Coronary artery (tissue), 2 donors: ENCODE measurements around the gene SIMC1.
A peak's percentile ranks its signal among the peaks of the same experiment; 100 is the strongest.
"Not testable (repeated sequence)": the region's sequence is repeated elsewhere in the genome, so short reads cannot be mapped to it uniquely, and the experiment has no call there.

Source experiments
- DNase-seq: peaks from one replicate; pipeline ENCODE4 v3.0.0-alpha.2; 2017; ENCODE audit warnings: low spot score
- H3K27ac ChIP-seq, 2 donors: fragments of 200-600 bp; sonication (generic); one replicate each; pipeline ENCODE4 v1.5.1; 2016 to 2019
- H3K4me3 ChIP-seq: fragments of 200-600 bp; sonication (generic); 2 replicates; pipeline ENCODE4 v1.5.1; 2016; ENCODE audit warnings: mild to moderate bottlenecking, moderate library complexity
- TF ChIP-seq, protein P1 (sequence below): fragments of 200-600 bp; sonication (generic); IDR thresholded peaks from one replicate; pipeline ENCODE4 v1.5.1; 2019; ENCODE audit warnings: antibody characterized with exemption

The SIMC1 gene

DNA sequence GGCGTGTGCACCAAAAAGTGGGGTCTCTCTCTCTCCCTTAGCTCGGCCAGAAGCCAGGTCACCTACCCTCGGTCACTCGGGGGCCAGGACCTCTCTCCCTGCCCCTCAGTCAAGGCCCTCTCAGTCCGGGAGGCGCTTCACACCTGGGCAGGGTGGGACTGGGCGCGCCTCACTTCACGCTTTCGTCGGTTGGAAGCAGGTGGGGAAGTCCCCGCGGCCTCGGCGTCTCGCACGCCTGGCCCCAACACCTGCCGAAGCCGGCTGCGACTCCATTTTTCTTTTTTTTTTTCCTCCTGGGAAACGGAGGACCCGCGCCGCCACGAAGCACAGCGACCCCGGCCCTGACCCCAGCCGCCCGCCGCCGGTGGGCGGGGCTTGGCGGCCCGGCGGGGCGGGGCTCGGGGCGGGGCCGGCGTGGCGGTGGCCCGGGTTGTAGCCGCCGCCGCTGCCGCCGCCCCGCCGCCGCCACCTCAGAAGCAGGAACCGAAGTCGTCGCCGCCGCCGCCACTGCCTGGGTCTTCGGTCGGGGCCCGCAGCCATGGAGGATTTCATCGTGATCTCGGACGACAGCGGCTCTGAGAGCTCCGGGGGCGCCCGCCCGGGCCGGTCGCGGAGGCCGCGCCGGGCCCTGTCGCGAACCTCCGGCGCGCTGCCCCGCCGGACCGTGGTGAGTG lies at the start of gene SIMC1:
TSS of gene SIMC1 (plus strand) at position 454 of the 674 bp plus-strand sequence. CDS start at position 539, 85 bp downstream.
- Histone ChIP-seq H3K27ac (peak within 1 kb of the TSS in 1 of 2 donors; percentile 32), H3K4me3 (peak within 1 kb of the TSS; percentile 75)

DNA sequence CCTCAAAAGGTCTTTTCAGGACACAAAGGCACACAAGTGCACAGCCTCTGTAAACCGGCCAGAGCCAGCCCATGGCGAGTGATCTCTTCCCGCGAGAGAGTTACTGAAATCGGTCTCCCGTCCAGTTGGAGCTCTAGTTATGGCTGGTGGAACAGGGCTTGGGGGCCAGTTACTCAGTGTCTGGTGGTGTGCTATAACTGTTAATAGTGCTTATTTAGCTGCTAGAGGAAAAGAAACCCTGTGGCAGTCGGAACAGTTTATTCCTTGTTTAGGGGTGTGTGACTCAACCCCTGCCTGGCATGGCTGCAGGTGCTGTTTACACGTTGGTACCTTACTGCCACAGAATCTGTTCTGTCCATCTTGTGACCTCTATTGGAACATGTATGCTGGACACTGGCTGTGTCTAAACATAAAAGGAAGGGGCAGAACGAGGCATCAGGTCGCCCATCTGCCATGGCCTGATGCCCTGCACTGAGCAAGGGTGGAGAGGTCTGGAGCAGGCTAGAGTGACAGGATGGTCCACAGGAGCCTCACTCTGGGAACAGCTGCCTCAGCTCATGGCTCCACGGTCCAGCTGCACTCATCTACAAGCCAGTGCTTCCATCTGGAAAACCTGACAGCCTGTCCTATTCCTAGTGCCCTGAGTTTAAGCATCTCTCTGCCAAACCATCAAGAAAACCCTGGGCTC lies 49.6 kb upstream of the SIMC1 start:
- Histone ChIP-seq H3K27ac (no peak overlapping the region), H3K4me3 (no peak overlapping the region)
- no peak for DNase-seq
- TF ChIP-seq, protein P1, sequence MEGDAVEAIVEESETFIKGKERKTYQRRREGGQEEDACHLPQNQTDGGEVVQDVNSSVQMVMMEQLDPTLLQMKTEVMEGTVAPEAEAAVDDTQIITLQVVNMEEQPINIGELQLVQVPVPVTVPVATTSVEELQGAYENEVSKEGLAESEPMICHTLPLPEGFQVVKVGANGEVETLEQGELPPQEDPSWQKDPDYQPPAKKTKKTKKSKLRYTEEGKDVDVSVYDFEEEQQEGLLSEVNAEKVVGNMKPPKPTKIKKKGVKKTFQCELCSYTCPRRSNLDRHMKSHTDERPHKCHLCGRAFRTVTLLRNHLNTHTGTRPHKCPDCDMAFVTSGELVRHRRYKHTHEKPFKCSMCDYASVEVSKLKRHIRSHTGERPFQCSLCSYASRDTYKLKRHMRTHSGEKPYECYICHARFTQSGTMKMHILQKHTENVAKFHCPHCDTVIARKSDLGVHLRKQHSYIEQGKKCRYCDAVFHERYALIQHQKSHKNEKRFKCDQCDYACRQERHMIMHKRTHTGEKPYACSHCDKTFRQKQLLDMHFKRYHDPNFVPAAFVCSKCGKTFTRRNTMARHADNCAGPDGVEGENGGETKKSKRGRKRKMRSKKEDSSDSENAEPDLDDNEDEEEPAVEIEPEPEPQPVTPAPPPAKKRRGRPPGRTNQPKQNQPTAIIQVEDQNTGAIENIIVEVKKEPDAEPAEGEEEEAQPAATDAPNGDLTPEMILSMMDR, result no peak

More for the DNA sequence above, at the start of gene SIMC1:
- DNase-seq, result not testable (repeated sequence)

DNA sequence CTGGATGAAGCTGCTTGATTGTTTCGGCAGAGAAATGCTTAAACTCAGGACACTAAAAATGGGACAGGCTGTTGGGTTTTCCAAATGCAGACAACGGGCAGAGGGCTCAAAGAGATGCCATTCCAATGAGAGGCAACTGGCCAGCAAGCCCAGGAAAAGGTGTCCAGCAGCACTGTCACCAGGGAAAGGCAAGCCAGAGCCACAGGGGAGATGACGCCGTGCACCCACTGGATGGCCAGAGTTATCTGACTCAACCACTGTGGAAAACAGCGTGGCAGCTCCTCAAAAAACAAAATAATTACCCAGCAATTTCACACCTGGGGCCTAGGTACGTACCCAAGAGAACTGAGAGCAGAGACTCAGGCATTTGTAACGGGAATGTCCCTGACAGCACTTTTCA lies 48.4 kb upstream of the SIMC1 start:
- TF ChIP-seq, protein P1, result no peak
- H3K27ac ChIP-seq, result no peak overlapping the region
- H3K4me3 ChIP-seq, result no peak overlapping the region
- DNase-seq, result no peak

DNA sequence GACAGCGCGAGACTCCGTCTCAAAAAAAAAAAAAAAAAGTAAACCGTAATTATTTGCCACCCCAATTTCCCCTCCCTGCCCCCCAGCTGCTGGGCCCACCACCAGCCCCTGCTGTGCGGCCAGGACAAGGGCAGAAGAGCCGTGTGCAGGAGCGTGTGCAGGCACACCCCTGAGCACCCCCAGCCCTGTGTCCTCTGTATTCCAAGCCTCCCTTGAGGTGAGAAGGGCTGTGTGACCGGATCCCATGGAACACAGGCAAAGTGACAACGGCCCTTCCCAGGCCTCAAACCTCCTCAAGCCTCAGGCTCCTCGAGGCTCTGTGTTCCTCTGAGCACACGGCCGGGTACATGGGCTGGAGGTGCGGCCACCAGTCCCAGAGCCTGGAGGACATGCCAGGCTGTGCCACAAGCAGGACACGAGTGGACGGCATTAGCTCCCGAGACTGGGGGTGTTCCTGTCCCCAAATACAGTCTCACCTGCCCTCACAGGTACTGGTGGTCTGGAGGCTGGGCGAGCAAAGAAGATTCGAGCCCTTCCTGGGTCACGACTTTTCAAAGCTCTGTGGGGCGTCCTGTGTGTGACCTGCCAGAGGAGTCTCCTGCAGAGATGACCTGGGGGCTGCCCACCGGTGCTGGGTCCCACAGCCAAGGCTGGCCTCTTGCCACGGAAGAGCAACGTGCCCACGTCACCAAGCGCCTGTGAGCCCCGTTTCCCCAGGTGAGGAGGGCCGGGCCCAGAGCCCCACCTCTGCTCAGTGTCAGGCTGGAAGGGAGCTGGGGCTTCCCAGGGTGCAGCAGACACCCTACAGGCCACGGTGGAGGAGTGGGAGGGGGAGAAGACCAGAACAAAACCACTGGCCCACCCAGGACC lies 47.1 kb upstream of the SIMC1 start:
- no peak for DNase-seq
- Histone ChIP-seq H3K4me3 (no peak overlapping the region), H3K27ac (no peak overlapping the region)
- TF ChIP-seq, protein P1, result no peak

DNA sequence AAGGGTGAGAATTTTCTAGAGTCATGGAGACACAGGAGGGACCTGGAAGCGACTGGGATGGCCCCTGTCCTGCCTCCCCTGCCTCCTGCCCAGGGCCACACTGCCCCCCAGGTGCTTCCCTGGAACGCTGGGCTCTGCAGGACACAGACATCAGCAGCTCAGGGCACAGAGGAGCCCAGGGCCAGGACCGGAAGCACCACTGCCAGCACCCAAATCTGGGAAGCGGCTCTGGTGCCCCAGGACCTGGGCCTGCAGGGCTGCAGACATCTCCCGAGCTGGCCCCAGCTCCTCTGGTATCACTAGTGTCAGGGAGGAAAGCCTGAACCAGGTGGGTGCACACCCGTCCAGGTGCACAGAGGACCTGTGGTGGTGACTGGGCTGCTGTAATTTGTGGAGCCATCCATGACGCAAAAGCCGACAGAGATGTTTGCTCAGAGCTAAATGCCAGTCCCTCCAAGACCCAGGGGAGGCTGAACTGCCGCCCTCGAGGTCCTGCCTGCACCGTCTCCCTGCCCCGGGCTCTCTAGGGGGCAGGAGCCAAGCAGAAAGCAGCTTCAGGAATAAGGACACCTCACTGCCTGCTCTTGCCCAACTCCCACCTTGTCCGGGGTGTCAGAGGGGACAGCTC lies 46.0 kb upstream of the SIMC1 start:
- TF ChIP-seq, protein P1, result no peak
- Histone ChIP-seq H3K4me3 (no peak overlapping the region), H3K27ac (no peak overlapping the region)
- no peak for DNase-seq

DNA sequence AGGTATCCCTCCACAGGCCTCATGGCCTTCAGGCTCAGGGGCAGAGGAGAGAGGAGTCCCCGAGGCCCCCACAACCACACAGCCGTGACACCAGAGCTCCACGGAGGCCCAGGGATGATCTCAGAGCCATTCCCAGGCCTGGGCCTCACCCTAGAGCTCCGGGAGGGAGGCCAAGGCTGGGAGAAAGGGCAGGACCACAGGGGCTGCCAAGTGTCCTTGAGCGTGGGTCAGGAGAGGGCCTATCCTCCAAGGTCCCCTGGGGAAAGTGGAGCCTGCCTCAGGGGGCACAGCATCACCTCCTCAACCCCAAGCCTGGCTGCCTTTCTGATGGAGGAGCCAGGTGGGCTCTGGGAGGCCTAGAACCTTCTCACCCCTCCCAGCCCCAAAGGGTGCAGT lies 45.5 kb upstream of the SIMC1 start:
- H3K27ac ChIP-seq, DNase-seq, H3K4me3 ChIP-seq: not testable (repeated sequence)

DNA sequence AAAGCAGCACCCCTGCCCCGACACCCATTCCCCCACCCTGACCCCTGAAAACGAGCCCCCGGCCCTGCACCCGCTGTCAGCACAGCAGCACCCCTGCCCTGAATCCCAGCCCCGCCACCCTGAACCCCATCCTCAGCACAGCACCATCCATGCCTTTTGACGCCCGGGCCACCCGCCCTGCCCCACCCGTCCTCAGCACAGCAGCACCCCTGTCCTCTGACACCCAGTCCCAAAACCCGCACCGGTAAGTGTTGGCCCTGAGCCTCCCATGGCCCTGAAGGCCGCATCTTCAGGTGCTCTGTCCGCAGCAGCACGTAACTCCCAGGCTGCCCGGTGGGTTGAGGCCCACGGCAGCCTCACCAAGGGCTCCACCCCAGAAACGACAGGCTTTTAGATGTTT lies 44.6 kb upstream of the SIMC1 start:
- H3K4me3 ChIP-seq, H3K27ac ChIP-seq, DNase-seq: not testable (repeated sequence)

DNA sequence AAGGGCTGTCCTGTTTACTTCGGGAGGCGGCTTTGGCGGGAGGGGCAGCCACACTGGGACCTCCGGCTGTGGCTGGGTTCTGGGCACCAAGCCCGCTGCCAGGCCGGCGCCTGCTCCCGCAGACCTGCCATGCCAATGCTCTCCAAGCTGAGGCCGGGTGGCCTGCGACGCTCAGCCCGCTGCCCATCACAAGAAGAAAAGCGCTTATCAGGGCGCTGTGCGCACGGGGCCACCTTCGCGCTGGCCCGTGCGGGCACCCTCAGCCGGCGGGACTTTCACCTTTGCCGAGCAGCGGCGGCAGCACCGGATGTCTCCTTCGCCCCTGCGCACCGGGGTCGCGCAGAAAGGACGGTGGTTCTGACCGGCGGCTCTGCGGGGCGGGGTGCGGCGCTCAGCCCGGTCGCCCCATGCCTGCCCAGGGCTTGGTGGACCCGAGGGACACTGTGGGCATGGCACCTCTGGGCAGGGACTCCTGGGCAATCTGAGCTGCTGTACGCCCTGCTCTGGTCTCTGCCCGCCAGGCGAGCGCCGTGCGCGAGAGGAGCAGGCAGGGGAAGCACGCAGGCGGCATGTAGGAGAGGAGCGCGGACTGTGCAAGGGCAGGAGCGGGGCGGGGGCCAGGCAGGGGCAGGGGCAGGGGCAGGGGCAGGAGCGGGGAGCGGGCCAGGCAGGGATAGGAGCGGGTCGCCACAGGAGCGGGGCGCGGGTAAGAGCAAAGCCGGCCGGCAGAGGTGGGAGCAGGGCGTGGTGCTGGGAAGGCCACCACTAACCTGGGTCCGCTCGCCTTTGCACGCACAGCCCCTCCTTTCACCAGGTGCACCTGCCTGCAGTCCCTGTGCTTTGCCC lies 43.8 kb upstream of the SIMC1 start:
- DNase-seq, result peak; percentile 72
- H3K4me3 ChIP-seq, H3K27ac ChIP-seq: not testable (repeated sequence)

DNA sequence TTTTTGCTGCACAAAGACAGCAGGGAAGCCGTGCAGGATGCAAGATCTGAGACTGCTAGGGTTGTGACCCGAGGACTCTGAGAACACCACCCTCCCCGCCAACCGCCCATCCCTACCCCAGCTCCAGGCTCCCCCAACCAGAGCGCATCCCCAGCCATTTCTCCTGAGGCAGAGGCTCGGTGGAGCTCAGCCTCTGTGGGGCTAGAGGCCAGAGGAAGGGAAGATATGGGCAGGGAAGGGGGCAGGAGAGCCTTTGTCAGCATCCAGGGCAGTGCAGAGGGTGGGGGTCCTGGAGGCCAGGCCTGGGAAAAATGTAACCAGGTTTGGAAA lies 43.2 kb upstream of the SIMC1 start:
- not testable (repeated sequence) for H3K4me3 ChIP-seq, H3K27ac ChIP-seq, DNase-seq

DNA sequence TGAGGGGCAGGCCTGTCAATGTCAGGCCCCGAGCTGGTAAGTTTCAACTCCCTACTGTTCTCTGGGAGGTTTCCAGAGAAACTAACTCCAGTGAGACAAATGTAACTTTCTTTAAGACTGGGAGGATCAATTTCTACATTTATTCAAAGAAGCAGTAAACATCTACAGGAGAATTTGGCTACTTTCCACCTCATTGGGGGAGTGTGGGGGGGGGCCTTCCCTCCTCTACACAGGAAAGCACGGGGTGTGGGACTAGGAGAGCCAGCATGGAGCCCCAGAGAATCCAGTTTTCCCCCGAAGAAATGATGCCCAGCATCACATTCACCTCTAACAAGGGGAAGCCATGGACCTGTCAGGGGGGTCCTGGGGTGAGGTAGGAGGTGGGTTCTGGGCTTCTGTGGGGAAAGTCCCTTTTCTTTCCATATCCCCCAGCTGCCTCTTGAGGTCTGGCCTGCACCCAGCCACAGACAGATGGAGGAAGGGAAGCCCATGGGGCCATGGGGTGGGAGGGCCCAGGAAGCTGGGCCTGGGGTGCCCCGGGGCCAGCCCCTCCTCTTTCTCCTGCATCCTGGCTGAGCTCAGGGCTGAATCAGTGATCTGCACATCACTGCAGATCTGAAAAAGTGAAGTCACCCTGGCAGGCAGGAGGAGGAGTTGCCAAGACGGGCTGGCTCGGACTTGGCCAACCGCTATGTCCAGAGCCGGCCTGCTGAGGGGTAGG lies 42.6 kb upstream of the SIMC1 start:
- H3K27ac ChIP-seq, DNase-seq, H3K4me3 ChIP-seq: not testable (repeated sequence)

DNA sequence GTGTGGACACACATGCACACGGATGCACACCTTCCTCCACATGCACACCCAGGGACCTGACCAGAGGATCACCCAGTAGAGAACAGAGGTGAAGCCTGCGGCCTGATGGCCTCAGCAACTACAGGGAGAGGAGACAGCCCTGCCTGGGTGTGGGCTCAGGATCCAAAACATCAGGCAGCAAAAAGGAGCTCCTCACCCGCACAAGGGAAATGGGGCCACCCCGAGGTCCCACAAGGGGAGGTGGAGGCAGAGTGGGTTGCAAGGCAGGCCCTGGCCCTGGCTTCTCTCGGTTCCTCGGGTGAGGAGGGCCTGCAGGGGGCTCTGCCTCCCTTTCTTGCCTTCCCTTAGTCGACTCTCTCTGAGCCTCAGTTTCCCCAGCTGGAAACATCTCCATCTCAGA lies 41.4 kb upstream of the SIMC1 start:
- H3K4me3 ChIP-seq, H3K27ac ChIP-seq, DNase-seq: not testable (repeated sequence)

DNA sequence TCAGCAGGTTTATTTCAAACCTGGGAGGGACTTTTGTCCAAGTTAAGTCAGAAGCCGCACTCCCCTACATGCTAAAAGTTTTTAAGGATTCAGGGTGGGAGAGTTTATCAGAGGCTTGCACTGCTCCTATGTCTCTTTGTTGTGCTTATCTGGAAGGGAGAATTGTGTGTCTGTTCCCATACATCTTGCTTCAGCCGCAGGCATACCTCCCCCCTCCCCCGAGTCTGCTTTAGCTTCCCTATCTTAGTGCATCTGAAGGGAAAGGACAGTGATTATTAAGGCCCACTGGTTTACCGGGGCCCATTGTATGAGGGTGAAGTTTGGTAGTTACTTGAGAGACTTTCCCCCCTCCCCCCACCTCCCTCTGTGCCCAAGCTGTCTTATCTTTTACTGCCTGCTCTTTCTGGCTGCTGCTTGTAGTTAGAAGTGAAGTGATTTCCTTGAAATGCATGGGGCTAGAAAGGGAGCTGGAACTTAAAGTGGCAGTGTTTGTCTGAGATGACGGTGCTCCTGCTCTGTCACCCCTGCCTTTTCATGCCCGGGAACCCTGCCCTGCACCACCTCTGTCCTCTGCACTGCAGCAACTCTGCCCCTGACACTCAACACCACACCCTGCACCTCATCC lies 40.9 kb upstream of the SIMC1 start:
- H3K4me3 ChIP-seq, H3K27ac ChIP-seq, DNase-seq: not testable (repeated sequence)
